HEK293 (cell line): ENCODE results near the gene ERAL1.

ENCODE experiments used
- CTCF ChIA-PET: fragments of 350-600 bp; formaldehyde crosslinking; extraction: SDS; loops from one replicate; lab custom pipeline; 2021; ENCODE audit warnings: antibody characterized with exemption; lab: Yijun Ruan, JAX
- POLR2A ChIA-PET: fragments of 300-600 bp; formaldehyde crosslinking; extraction: SDS; loops from one replicate; lab custom pipeline; 2020; ENCODE audit warnings: antibody characterized with exemption, inconsistent platforms; lab: Yijun Ruan, JAX
- H3K27ac ChIP-seq: fragments of 200-500 bp; sonication (Bioruptor generic); 2 replicates; pipeline ENCODE4 v1.5.1; 2014; ENCODE audit warnings: low read depth, low read length, control low read depth, inconsistent platforms; ENCODE audit errors: extremely low read depth
- H3K36me3 ChIP-seq, 2 experiments: fragments of 200-500 bp in 1 of 2; sonication (Bioruptor generic) in 1 of 2; 1 replicate in 1 of 2; 2 replicates in 1 of 2; pipeline ENCODE4 v1.5.1; 2014 to 2017; ENCODE audit warnings: inconsistent platforms in 2 of 2, low read length in 2 of 2; ENCODE audit not compliant: control insufficient read depth in 2 of 2, insufficient read depth in 1 of 2
- H3K4me1 ChIP-seq: fragments of 200-500 bp; sonication (Bioruptor generic); 2 replicates; pipeline ENCODE4 v1.5.1; 2014; ENCODE audit warnings: mild to moderate bottlenecking, low read length, inconsistent platforms; ENCODE audit not compliant: control insufficient read depth, insufficient read depth
- H3K4me3 ChIP-seq: 2 replicates; pipeline ENCODE4 v1.5.1; 2011; ENCODE audit warnings: low read depth, mild to moderate bottlenecking, control low read depth, low read length, moderate library complexity
- H3K9me3 ChIP-seq: fragments of 200-500 bp; sonication (Bioruptor generic); 2 replicates; pipeline ENCODE4 v1.5.1; 2014; ENCODE audit warnings: low read depth, low read length, inconsistent platforms; ENCODE audit not compliant: control insufficient read depth, insufficient read depth
- HOXC10 ChIP-seq: sonication (generic); formaldehyde crosslinking; IDR thresholded peaks from 2 replicates; pipeline ENCODE4 v1.8.1; 2023; ENCODE audit warnings: mild to moderate bottlenecking, missing genetic modification reagents
- SP3 ChIP-seq: fragments of 450-650 bp; formaldehyde crosslinking; IDR thresholded peaks from 2 replicates; pipeline ENCODE4 v1.5.1; 2016; ENCODE audit warnings: missing biosample characterization, missing genetic modification characterization
- ZBTB20 ChIP-seq: fragments of 450-650 bp; formaldehyde crosslinking; IDR thresholded peaks from 2 replicates; pipeline ENCODE4 v1.5.1; 2016; ENCODE audit warnings: missing biosample characterization, missing genetic modification characterization
- ZNF175 ChIP-seq: fragments of 450-650 bp; formaldehyde crosslinking; IDR thresholded peaks from 2 replicates; pipeline ENCODE4 v1.5.1; 2016; ENCODE audit warnings: missing biosample characterization, missing genetic modification characterization
- ZNF2 ChIP-seq: fragments of 450-650 bp; formaldehyde crosslinking; IDR thresholded peaks from 2 replicates; pipeline ENCODE4 v1.5.1; 2016; ENCODE audit warnings: missing biosample characterization, missing genetic modification characterization
- ZNF202 ChIP-seq: fragments of 450-650 bp; formaldehyde crosslinking; IDR thresholded peaks from 2 replicates; pipeline ENCODE4 v1.5.1; 2016; ENCODE audit warnings: missing biosample characterization, missing genetic modification characterization, borderline replicate concordance
- ZNF211 ChIP-seq: fragments of 450-650 bp; formaldehyde crosslinking; IDR thresholded peaks from 2 replicates; pipeline ENCODE4 v1.5.1; 2016; ENCODE audit warnings: low read depth, missing biosample characterization, missing genetic modification characterization
- ZNF423 ChIP-seq: fragments of 450-650 bp; formaldehyde crosslinking; IDR thresholded peaks from 2 replicates; pipeline ENCODE4 v1.5.1; 2016; ENCODE audit warnings: missing biosample characterization, missing genetic modification characterization
- ZNF426 ChIP-seq: fragments of 450-650 bp; formaldehyde crosslinking; IDR thresholded peaks from 2 replicates; pipeline ENCODE4 v1.5.1; 2017; ENCODE audit warnings: missing biosample characterization, missing genetic modification characterization, mild to moderate bottlenecking, inconsistent platforms, moderate library complexity
- ZNF561 ChIP-seq: fragments of 450-650 bp; IDR thresholded peaks from 2 replicates; pipeline ENCODE4 v1.5.1; 2018; ENCODE audit warnings: missing biosample characterization, missing genetic modification characterization, borderline replicate concordance
- ZNF660 ChIP-seq: fragments of 450-650 bp; IDR thresholded peaks from 2 replicates; pipeline ENCODE4 v1.5.1; 2018; ENCODE audit warnings: missing biosample characterization, mild to moderate bottlenecking, missing genetic modification characterization
- ZNF701 ChIP-seq: fragments of 450-650 bp; formaldehyde crosslinking; IDR thresholded peaks from 2 replicates; pipeline ENCODE4 v1.5.1; 2016; ENCODE audit warnings: missing biosample characterization, missing genetic modification characterization
- ZSCAN30 ChIP-seq: fragments of 450-650 bp; IDR thresholded peaks from 2 replicates; pipeline ENCODE4 v1.5.1; 2018; ENCODE audit warnings: missing biosample characterization, mild to moderate bottlenecking, missing genetic modification characterization, moderate library complexity
- TF ChIP-seq, protein P1 (sequence below): fragments of 450-650 bp; formaldehyde crosslinking; IDR thresholded peaks from 2 replicates; pipeline ENCODE4 v1.5.0; 2017; ENCODE audit warnings: missing biosample characterization, missing genetic modification characterization, borderline replicate concordance
- TF ChIP-seq, protein P2 (sequence below): fragments of 450-650 bp; formaldehyde crosslinking; conservative IDR thresholded peaks from 2 replicates; pipeline ENCODE4 v1.5.1; 2016; ENCODE audit warnings: low read depth, missing biosample characterization, missing genetic modification characterization
- TF ChIP-seq, protein P3 (sequence below): fragments of 450-650 bp; formaldehyde crosslinking; IDR thresholded peaks from 2 replicates; pipeline ENCODE4 v1.5.1; 2016; ENCODE audit warnings: missing biosample characterization, missing genetic modification characterization
- TF ChIP-seq, protein P4 (sequence below): fragments of 450-650 bp; formaldehyde crosslinking; optimal IDR thresholded peaks from 2 replicates; pipeline ENCODE3; 2016; ENCODE audit warnings: missing biosample characterization, mild to moderate bottlenecking, missing genetic modification characterization
- TF ChIP-seq, protein P5 (sequence below): fragments of 450-650 bp; formaldehyde crosslinking; IDR thresholded peaks from 2 replicates; pipeline ENCODE4 v1.5.1; 2016; ENCODE audit warnings: missing biosample characterization, missing genetic modification characterization
- TF ChIP-seq, protein P6 (sequence below): IDR thresholded peaks from 2 replicates; pipeline ENCODE4 v1.6.1; 2011; ENCODE audit warnings: mild to moderate bottlenecking, low read depth, low read length, borderline replicate concordance
- TF ChIP-seq, protein P7 (sequence below): fragments of 450-650 bp; formaldehyde crosslinking; IDR thresholded peaks from 2 replicates; pipeline ENCODE4 v1.5.1; 2016; ENCODE audit warnings: missing biosample characterization, missing genetic modification characterization

ERAL1 gene

DNA sequence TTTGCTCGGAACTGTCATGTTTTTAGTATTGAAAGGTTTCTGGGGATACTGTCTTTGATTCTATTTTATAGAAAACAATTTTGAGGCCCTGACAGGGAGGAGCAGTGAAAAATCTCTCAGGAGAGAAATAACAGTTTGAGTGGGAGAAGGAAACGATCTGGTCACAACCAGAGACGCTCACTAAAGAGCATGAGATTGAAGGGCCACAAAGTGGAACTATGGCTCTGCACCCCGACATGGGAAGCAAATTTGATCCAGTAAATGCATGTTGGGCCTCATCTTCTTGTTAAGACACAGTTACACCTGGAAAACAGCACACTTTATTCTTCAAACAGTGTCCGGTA is 492 bp downstream of the ERAL1 start (continued):
- TF ChIP-seq, protein P1, sequence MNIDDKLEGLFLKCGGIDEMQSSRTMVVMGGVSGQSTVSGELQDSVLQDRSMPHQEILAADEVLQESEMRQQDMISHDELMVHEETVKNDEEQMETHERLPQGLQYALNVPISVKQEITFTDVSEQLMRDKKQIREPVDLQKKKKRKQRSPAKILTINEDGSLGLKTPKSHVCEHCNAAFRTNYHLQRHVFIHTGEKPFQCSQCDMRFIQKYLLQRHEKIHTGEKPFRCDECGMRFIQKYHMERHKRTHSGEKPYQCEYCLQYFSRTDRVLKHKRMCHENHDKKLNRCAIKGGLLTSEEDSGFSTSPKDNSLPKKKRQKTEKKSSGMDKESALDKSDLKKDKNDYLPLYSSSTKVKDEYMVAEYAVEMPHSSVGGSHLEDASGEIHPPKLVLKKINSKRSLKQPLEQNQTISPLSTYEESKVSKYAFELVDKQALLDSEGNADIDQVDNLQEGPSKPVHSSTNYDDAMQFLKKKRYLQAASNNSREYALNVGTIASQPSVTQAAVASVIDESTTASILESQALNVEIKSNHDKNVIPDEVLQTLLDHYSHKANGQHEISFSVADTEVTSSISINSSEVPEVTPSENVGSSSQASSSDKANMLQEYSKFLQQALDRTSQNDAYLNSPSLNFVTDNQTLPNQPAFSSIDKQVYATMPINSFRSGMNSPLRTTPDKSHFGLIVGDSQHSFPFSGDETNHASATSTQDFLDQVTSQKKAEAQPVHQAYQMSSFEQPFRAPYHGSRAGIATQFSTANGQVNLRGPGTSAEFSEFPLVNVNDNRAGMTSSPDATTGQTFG (tag by site-specific recombination): no peak
- no peak for TF ChIP-seq ZBTB20 (tag by site-specific recombination)
- TF ChIP-seq, protein P2, sequence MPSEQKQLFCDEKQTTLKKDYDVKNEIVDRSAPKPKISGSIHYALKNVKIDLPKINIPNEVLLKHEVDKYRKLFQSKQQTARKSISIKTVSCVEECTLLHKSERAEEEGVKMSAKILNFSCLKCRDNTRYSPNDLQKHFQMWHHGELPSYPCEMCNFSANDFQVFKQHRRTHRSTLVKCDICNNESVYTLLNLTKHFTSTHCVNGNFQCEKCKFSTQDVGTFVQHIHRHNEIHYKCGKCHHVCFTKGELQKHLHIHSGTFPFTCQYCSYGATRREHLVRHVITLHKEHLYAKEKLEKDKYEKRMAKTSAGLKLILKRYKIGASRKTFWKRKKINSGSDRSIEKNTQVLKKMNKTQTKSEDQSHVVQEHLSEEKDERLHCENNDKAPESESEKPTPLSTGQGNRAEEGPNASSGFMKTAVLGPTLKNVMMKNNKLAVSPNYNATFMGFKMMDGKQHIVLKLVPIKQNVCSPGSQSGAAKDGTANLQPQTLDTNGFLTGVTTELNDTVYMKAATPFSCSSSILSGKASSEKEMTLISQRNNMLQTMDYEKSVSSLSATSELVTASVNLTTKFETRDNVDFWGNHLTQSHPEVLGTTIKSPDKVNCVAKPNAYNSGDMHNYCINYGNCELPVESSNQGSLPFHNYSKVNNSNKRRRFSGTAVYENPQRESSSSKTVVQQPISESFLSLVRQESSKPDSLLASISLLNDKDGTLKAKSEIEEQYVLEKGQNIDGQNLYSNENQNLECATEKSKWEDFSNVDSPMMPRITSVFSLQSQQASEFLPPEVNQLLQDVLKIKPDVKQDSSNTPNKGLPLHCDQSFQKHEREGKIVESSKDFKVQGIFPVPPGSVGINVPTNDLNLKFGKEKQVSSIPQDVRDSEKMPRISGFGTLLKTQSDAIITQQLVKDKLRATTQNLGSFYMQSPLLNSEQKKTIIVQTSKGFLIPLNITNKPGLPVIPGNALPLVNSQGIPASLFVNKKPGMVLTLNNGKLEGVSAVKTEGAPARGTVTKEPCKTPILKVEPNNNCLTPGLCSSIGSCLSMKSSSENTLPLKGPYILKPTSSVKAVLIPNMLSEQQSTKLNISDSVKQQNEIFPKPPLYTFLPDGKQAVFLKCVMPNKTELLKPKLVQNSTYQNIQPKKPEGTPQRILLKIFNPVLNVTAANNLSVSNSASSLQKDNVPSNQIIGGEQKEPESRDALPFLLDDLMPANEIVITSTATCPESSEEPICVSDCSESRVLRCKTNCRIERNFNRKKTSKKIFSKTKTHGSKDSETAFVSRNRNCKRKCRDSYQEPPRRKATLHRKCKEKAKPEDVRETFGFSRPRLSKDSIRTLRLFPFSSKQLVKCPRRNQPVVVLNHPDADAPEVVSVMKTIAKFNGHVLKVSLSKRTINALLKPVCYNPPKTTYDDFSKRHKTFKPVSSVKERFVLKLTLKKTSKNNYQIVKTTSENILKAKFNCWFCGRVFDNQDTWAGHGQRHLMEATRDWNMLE (tag by site-specific recombination): no peak
- no peak for TF ChIP-seq ZNF701
- no peak for TF ChIP-seq ZNF175 (tag by site-specific recombination)
- TF ChIP-seq ZNF211: no peak
- TF ChIP-seq, protein P3, sequence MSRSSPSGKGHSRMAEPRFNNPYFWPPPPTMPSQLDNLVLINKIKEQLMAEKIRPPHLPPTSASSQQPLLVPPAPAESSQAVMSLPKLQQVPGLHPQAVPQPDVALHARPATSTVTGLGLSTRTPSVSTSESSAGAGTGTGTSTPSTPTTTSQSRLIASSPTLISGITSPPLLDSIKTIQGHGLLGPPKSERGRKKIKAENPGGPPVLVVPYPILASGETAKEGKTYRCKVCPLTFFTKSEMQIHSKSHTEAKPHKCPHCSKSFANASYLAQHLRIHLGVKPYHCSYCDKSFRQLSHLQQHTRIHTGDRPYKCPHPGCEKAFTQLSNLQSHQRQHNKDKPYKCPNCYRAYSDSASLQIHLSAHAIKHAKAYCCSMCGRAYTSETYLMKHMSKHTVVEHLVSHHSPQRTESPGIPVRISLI (tag by site-specific recombination): no peak
- TF ChIP-seq, protein P4, sequence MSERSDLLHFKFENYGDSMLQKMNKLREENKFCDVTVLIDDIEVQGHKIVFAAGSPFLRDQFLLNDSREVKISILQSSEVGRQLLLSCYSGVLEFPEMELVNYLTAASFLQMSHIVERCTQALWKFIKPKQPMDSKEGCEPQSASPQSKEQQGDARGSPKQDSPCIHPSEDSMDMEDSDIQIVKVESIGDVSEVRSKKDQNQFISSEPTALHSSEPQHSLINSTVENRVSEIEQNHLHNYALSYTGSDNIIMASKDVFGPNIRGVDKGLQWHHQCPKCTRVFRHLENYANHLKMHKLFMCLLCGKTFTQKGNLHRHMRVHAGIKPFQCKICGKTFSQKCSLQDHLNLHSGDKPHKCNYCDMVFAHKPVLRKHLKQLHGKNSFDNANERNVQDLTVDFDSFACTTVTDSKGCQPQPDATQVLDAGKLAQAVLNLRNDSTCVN (tag by site-specific recombination): no peak
- no peak for TF ChIP-seq ZSCAN30 (tag by site-specific recombination)
- TF ChIP-seq ZNF426 (tag by site-specific recombination): no peak
- TF ChIP-seq, all 188 proteins: peak for 0

DNA sequence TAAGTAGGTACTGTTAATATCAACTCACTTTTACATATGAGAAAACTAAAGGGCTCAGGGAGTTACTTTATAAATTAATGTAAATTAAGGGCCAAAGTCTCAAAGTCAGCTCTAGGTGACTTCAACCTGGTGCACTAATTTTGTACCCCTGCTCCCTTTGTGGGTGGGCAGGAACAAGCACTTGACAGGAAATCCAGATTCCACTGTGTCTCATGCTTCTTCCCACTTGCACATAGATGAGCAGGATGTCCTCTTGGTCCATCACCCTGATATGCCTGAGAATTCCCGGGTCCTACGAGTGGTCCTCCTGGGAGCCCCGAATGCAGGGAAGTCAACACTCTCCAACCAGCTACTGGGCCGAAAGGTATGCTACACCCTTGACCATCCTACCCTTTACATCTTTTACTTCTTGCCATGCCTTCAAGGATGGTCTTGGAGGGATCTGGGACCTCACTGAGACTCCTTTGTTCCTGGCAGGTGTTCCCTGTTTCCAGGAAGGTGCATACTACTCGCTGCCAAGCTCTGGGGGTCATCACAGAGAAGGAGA is 1.3 kb downstream of the ERAL1 start:
- H3K27ac ChIP-seq: no peak overlapping the region
- no peaks in the 10 kb centered on the region for H3K9me3 ChIP-seq
- POLR2A ChIA-PET: interaction anchor here (0.6 to 1.6 kb wide), 3 partner anchors 14 to 134 kb away, joined by 4 to 7 read pairs (median 6); partner anchors contain the start of gene FAM222B
- peaks cover 4% of the 10 kb centered on the region; the same call in 1 of the 2 replicates for H3K4me1 ChIP-seq
- peaks cover 21 to 41% of the 10 kb centered on the region in 2 experiments for H3K36me3 ChIP-seq
- CTCF ChIA-PET: interaction anchor here (0.6 to 3.1 kb wide), 7 partner anchors 16 to 211 kb away, joined by 3 to 23 read pairs (median 3); no protein-coding TSS in a partner anchor
- H3K4me3 ChIP-seq: no peak overlapping the region
- no peak for TF ChIP-seq HOXC10 (CRISPR knock-in tag)
- TF ChIP-seq ZNF202 (tag by site-specific recombination): no peak
- TF ChIP-seq ZNF660 (tag by site-specific recombination): no peak
- TF ChIP-seq ZNF2 (tag by site-specific recombination): no peak
- TF ChIP-seq, protein P5, sequence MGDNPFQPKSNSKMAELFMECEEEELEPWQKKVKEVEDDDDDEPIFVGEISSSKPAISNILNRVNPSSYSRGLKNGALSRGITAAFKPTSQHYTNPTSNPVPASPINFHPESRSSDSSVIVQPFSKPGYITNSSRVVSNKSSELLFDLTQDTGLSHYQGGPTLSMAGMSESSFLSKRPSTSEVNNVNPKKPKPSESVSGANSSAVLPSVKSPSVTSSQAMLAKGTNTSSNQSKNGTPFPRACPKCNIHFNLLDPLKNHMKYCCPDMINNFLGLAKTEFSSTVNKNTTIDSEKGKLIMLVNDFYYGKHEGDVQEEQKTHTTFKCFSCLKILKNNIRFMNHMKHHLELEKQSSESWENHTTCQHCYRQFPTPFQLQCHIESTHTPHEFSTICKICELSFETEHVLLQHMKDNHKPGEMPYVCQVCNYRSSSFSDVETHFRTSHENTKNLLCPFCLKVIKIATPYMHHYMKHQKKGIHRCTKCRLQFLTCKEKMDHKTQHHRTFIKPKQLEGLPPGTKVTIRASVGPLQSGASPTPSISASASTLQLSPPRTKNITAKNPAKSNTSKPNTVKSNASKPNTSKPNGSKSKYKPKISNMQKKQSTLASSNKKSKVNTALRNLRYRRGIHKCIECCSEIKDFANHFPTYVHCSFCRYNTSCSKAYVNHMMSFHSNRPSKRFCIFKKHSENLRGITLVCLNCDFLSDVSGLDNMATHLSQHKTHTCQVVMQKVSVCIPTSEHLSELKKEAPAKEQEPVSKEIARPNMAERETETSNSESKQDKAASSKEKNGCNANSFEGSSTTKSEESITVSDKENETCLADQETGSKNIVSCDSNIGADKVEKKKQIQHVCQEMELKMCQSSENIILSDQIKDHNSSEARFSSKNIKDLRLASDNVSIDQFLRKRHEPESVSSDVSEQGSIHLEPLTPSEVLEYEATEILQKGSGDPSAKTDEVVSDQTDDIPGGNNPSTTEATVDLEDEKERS (tag by site-specific recombination): no peak
- TF ChIP-seq, protein P6, sequence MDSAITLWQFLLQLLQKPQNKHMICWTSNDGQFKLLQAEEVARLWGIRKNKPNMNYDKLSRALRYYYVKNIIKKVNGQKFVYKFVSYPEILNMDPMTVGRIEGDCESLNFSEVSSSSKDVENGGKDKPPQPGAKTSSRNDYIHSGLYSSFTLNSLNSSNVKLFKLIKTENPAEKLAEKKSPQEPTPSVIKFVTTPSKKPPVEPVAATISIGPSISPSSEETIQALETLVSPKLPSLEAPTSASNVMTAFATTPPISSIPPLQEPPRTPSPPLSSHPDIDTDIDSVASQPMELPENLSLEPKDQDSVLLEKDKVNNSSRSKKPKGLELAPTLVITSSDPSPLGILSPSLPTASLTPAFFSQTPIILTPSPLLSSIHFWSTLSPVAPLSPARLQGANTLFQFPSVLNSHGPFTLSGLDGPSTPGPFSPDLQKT: no peak
- TF ChIP-seq ZNF561 (tag by site-specific recombination): no peak
- TF ChIP-seq ZNF423: no peak
- no peak for TF ChIP-seq SP3
- TF ChIP-seq, protein P7, sequence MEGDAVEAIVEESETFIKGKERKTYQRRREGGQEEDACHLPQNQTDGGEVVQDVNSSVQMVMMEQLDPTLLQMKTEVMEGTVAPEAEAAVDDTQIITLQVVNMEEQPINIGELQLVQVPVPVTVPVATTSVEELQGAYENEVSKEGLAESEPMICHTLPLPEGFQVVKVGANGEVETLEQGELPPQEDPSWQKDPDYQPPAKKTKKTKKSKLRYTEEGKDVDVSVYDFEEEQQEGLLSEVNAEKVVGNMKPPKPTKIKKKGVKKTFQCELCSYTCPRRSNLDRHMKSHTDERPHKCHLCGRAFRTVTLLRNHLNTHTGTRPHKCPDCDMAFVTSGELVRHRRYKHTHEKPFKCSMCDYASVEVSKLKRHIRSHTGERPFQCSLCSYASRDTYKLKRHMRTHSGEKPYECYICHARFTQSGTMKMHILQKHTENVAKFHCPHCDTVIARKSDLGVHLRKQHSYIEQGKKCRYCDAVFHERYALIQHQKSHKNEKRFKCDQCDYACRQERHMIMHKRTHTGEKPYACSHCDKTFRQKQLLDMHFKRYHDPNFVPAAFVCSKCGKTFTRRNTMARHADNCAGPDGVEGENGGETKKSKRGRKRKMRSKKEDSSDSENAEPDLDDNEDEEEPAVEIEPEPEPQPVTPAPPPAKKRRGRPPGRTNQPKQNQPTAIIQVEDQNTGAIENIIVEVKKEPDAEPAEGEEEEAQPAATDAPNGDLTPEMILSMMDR (tag by site-specific recombination): no peak
